Myometrial cell (primary cell): ENCODE results near the gene ZNF534. TPM values are rescaled to one million over a fixed set of nuclear protein-coding genes. Genes with fewer than 3 reads are reported as not detected.

Experiments
- total RNA-seq: library from RNA; depleted of rRNA; stranded (reverse); fragments of >200 nt; gene quantifications from 2 replicates; pipeline ENCODE4 v1.2.3, GENCODE V29; 2015

ZNF534 gene
- not detected in 2 replicates for total RNA-seq

DNA sequence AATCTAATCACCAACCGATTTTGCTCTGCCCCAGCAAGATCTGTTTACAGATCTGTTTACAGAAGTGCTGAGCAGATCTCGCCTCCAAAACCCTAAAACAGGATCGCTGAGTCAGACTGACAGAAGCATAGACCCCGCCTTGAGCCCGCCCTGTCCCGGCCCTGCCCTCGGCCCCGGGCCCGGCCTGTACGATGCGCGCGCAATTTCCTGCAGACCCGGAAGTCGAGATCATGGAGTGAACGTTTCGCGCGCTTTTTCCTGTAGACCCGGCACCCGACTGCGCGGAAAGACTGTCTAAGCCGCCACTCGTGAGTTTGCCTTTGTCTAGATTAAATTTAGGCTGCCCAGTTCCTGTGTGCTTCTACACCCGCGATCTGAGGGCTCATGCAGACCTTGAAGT lies at the start of gene ZNF534:
TSS of gene ZNF534 (plus strand) at position 212 of the 400 bp plus-strand sequence. CDS start 2,327 bp downstream, outside the sequence.

DNA sequence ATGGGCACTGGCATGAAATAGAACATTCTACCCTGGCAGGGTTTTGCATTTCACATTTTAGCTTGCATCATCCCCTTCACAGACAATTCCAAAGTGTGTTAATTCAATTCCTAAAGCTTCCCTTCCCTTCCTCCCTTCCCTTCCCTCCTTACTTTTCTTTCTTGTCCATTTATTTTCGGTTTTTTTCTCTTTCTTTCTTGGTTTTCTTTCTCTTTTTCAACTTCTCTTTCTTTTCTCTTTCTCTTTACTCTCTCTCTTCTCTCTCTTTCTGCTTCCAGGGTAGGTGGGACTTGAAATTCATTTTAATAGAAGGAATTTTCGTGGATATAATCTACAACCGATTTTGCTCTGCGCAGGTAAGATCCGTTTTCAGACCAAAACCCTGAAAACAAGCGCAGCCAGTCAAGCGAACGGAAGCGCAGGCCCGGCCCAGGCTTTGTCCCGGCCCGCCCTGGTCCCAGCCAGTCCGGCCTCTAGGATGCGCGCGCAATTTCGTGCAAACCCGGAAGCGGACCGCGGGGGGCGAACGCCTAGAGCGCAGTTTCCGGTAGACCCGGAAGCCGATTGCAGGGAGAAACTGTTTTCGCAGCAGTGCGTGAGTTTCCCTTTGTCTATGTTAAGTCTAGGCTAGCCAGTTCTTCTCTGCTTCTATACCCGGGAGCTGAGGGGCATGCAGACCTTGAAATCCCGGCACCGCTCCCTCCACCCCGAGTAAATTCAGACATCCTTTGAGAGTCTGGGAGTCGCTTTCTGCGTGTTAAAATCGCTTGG lies 31.5 kb upstream of the ZNF534 start, which contains the start of gene ZNF528:
TSS of gene ZNF528 (plus strand) at position 540 of the 771 bp plus-strand sequence. CDS start 4,165 bp downstream, outside the sequence.

DNA sequence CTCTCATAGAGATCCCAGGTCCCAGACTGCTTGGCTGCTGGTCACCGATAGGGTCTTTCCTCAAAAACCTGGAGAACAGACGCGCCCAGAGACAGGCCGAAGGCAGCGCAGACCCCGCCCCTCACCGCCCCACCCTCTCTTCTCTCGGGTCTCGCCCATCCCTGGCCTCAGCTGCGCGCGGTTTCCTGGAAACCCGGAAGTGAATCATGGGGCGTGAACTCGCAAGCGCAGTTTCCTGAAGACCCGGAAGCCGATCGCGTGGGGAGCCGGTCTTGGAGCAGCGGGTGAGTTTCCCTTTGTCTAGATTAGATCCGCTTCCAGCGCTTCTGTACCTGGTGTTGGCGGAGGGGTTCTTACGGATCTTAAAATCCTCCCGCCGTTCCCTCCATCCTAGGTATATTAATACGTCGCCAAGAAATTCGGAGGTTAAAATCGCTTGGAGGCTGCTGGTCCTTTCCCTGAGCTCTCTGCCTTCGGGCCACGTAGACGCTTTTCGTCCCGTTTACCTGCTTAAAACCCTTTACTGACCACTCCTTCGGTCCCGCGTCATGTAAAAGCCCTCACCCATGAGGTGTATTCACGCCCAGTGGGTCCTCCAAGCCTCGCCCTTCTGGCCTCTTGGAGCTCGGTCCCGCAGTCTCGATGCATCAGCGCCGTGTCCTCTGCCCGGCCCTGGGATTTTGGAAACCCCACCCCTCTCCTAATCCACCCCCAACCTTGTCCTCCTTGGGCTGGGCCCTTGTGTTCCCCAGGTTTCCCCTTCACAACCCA lies 24.6 kb downstream of the ZNF534 start, which contains the start of gene ZNF578:
TSS of gene ZNF578 (plus strand) at position 230 of the 771 bp plus-strand sequence. CDS start 48,293 bp downstream, outside the sequence.

Other genes with a start within 250 kb of the ZNF534 start
- 208 and 312 TPM in 2 replicates for gene PPP2R1A, start 239.1 kb upstream of the ZNF534 start, total RNA-seq
- 7.1 and 9.2 TPM in 2 replicates for gene ZNF766, start 159.6 kb upstream of the ZNF534 start, total RNA-seq
- gene ZNF480, start 132.0 kb upstream of the ZNF534 start, total RNA-seq = 2.1 and 2.6 TPM in 2 replicates
- 1.2 and 2.9 TPM in 2 replicates for gene ZNF610, start 92.9 kb upstream of the ZNF534 start, total RNA-seq
- gene ZNF880, start 59.2 kb upstream of the ZNF534 start, total RNA-seq = 18.7 and 23.0 TPM in 2 replicates
- 13.3 and 16.7 TPM in 2 replicates for gene ZNF528, start 31.3 kb upstream of the ZNF534 start, total RNA-seq
- gene ZNF578, start 24.4 kb downstream of the ZNF534 start, total RNA-seq = 0.58 and 1.6 TPM in 2 replicates
- gene ZNF808, start 98.5 kb downstream of the ZNF534 start, total RNA-seq = 2.3 and 6.6 TPM in 2 replicates
- 3.2 and 7.1 TPM in 2 replicates for gene ZNF701, start 141.1 kb downstream of the ZNF534 start, total RNA-seq
- gene ZNF83, start 209.2 kb downstream of the ZNF534 start, total RNA-seq = 14.1 and 14.4 TPM in 2 replicates